ENCODE data around the gene TRPV3. TPM values are rescaled to one million over a fixed set of nuclear protein-coding genes. Genes with fewer than 3 reads are reported as not detected.

TRPV3 gene
- total and polyA plus RNA-seq, 2 of the 8 experiments (the other 6 are each of a cell fraction or from before 2014, with no cell fraction given): 0.56 to 1.0 TPM

- no peak for TF ChIP-seq CHD7 (IDR thresholded peaks at IDR 0.05; ENCODE audit: insufficient replicate concordance, low read length)
- TF ChIP-seq JUN (IDR thresholded peaks at IDR 0.05; ENCODE audit: low read depth, low read length): no peak
- TF ChIP-seq CTBP2 (IDR thresholded peaks at IDR 0.05; ENCODE audit: borderline replicate concordance, insufficient read depth, insufficient read length, low read length): no peak
- TF ChIP-seq KDM5A (IDR thresholded peaks at IDR 0.05; ENCODE audit: low read length): no peak
- no peak for TF ChIP-seq EP300 (IDR thresholded peaks at IDR 0.05; ENCODE audit: borderline replicate concordance in 1 of 2, low read depth in 2 of 2, low read length in 2 of 2)
These were observed 16.6 kb upstream of the TRPV3 start (continued) for GRCh38 chr17:3574231-3574630.

Measured in H1 (cell line).